H1 (cell line): Measurements from ENCODE around the gene EEF1AKMT3. TPM values are rescaled to one million over a fixed set of nuclear protein-coding genes. Genes with fewer than 3 reads are reported as not detected.

Experiments
- CHD7 ChIP-seq: fragments of 300-600 bp; sonication (generic); IDR thresholded peaks from 2 replicates; pipeline ENCODE4 v1.7.1; 2012; ENCODE audit warnings: low read length, moderate library complexity, mild to moderate bottlenecking, inconsistent platforms; ENCODE audit not compliant: insufficient replicate concordance
- JUN ChIP-seq: IDR thresholded peaks from 2 replicates; pipeline ENCODE4 v1.6.1; 2011; ENCODE audit warnings: low read depth, mild to moderate bottlenecking, improper control_type of control experiment, low read length
- polyA plus RNA-seq, 7 experiments: library from polyadenylated mRNA; depleted of rRNA in 3 of 7; stranded (reverse) in 5 of 7; unstranded in 2 of 7; fragments of >200 nt in 5 of 7; fragments of 200-250 nt in 2 of 7; gene quantifications; 1 replicate in 5 of 7; 2 replicates in 1 of 7; 4 replicates in 1 of 7; pipeline versions ENCODE4 v1.2.1 to v1.2.3, GENCODE V29; 2011 to 2013; ENCODE audit warnings: missing spikeins in 2 of 7, mixed read lengths in 2 of 7
- total RNA-seq: library from RNA; stranded (reverse); fragmentation: NEBNext Ultra II Directional; extraction: Animal tissue kit (Norgen Biotek cat#: 25700); gene quantifications from 2 replicates; pipeline ENCODE4 v1.2.1, GENCODE V29; 2021

Gene EEF1AKMT3
- total and polyA plus RNA-seq, 2 of the 8 experiments (the other 6 are each of a cell fraction or from before 2014, with no cell fraction given), result 3.1 to 4.4 TPM

GRCh38 chr12:57771236-57771872 lies 1.1 kb upstream of the EEF1AKMT3 start (continued):
- TF ChIP-seq CHD7 (no peak), JUN (0 out of 2 replicates have a peak, but pooled peaks have one; percentile 47)
